ENCODE results near the gene DGAT2. TPM values are rescaled to one million over a fixed set of nuclear protein-coding genes. Genes with fewer than 3 reads are reported as not detected.

Gene DGAT2, protein sequence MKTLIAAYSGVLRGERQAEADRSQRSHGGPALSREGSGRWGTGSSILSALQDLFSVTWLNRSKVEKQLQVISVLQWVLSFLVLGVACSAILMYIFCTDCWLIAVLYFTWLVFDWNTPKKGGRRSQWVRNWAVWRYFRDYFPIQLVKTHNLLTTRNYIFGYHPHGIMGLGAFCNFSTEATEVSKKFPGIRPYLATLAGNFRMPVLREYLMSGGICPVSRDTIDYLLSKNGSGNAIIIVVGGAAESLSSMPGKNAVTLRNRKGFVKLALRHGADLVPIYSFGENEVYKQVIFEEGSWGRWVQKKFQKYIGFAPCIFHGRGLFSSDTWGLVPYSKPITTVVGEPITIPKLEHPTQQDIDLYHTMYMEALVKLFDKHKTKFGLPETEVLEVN
- polyA plus RNA-seq: 2.7 and 4.3 TPM in 2 replicates
- 3.7 and 4.7 TPM in 2 replicates for polyA minus RNA-seq

DNA sequence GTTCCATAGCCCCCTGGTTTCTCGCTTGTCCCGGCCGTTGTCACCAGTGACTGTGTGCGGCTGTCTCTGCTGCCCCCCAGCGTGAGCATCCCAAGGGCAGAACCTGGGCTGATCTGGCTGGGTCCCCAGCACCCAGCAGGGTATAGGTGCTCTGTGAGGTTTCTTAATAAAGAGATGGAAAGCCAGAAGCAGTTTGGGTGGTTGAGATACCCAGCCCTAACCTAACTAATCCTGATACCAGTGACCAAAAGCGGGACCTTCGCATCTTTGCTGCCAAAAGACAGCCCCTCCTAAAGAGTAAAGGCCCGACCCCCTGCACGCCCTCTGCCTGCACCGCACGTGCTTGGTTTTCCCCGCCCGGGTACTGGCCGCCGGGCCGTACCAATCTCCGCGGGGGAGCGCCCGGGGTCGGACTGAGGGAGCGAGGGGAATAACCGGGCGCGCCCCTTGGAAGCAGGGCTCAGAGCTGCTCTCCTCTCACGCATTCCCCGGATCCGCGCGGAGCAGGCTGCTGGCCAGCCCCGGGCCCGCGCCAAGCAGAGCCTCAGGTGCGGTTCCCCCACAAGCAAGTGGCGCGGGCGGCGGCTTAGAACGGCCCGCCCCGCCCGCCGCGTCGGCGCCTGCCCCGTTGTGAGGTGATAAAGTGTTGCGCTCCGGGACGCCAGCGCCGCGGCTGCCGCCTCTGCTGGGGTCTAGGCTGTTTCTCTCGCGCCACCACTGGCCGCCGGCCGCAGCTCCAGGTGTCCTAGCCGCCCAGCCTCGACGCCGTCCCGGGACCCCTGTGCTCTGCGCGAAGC is at the start of gene DGAT2:
Gene DGAT2, plus strand, starts transcription at position 667 of the 797 bp plus-strand sequence. CDS start 214 bp downstream, outside the sequence.
- Histone ChIP-seq H4K20me1 (ENCODE audit: insufficient read depth) (no peaks in the 10 kb centered on the region), H3K9me3 (ENCODE audit: low read length) (no peaks in the 10 kb centered on the region), H3F3A (ENCODE audit: insufficient read depth, low read length, poor library complexity, severe bottlenecking) (no peaks in the 10 kb centered on the region), H3K4me2 (ENCODE audit: low read length) (peak within 1 kb of the TSS; percentile 63), H3K27me3 (ENCODE audit: insufficient read depth, low read depth, low read length) (peaks cover 37% of the 10 kb centered on the region), H3K4me3 (ENCODE audit: low read length) (peak within 1 kb of the TSS; percentile 83), H3K9ac (ENCODE audit: low read length) (peak within 1 kb of the TSS; percentile 76), H2AFZ (ENCODE audit: low read depth, low read length) (peak within 1 kb of the TSS; percentile 73), H3K27ac (ENCODE audit: low read length) (no peak within 1 kb of the TSS), H3K9me2 (ENCODE audit: insufficient read depth, low read length) (no peaks in the 10 kb centered on the region), H3K79me2 (replicated peaks; ENCODE audit: insufficient read depth, low read length) (no peaks in the 10 kb centered on the region), H3K36me3 (ENCODE audit: insufficient read depth, low read length) (no peaks in the 10 kb centered on the region)
- no peak for TF ChIP-seq TAF1 (IDR thresholded peaks at IDR 0.05; ENCODE audit: low read depth)
- no peak for TF ChIP-seq EZH2 (IDR thresholded peaks at IDR 0.05; ENCODE audit: borderline replicate concordance, insufficient read depth, low read length, poor library complexity, severe bottlenecking)
- peak; percentile 30 for TF ChIP-seq POLR2AphosphoS5 (IDR thresholded peaks at IDR 0.05)
- TF ChIP-seq RAD21 (conservative IDR thresholded peaks at IDR 0.05): peak; percentile 45
- peak; percentile 39 for TF ChIP-seq SMC3 (conservative IDR thresholded peaks at IDR 0.05; ENCODE audit: poor library complexity)
- TF ChIP-seq, protein P1, sequence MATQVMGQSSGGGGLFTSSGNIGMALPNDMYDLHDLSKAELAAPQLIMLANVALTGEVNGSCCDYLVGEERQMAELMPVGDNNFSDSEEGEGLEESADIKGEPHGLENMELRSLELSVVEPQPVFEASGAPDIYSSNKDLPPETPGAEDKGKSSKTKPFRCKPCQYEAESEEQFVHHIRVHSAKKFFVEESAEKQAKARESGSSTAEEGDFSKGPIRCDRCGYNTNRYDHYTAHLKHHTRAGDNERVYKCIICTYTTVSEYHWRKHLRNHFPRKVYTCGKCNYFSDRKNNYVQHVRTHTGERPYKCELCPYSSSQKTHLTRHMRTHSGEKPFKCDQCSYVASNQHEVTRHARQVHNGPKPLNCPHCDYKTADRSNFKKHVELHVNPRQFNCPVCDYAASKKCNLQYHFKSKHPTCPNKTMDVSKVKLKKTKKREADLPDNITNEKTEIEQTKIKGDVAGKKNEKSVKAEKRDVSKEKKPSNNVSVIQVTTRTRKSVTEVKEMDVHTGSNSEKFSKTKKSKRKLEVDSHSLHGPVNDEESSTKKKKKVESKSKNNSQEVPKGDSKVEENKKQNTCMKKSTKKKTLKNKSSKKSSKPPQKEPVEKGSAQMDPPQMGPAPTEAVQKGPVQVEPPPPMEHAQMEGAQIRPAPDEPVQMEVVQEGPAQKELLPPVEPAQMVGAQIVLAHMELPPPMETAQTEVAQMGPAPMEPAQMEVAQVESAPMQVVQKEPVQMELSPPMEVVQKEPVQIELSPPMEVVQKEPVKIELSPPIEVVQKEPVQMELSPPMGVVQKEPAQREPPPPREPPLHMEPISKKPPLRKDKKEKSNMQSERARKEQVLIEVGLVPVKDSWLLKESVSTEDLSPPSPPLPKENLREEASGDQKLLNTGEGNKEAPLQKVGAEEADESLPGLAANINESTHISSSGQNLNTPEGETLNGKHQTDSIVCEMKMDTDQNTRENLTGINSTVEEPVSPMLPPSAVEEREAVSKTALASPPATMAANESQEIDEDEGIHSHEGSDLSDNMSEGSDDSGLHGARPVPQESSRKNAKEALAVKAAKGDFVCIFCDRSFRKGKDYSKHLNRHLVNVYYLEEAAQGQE (IDR thresholded peaks at IDR 0.05; ENCODE audit: borderline replicate concordance): no peak
- TF ChIP-seq, protein P2, sequence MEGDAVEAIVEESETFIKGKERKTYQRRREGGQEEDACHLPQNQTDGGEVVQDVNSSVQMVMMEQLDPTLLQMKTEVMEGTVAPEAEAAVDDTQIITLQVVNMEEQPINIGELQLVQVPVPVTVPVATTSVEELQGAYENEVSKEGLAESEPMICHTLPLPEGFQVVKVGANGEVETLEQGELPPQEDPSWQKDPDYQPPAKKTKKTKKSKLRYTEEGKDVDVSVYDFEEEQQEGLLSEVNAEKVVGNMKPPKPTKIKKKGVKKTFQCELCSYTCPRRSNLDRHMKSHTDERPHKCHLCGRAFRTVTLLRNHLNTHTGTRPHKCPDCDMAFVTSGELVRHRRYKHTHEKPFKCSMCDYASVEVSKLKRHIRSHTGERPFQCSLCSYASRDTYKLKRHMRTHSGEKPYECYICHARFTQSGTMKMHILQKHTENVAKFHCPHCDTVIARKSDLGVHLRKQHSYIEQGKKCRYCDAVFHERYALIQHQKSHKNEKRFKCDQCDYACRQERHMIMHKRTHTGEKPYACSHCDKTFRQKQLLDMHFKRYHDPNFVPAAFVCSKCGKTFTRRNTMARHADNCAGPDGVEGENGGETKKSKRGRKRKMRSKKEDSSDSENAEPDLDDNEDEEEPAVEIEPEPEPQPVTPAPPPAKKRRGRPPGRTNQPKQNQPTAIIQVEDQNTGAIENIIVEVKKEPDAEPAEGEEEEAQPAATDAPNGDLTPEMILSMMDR (IDR thresholded peaks at IDR 0.05; ENCODE audit: poor library complexity, severe bottlenecking): peak; percentile 32
- peak; percentile 71 for TF ChIP-seq MXI1 (conservative IDR thresholded peaks at IDR 0.05; ENCODE audit: poor library complexity, severe bottlenecking)
- TF ChIP-seq EP300 (conservative IDR thresholded peaks at IDR 0.05; ENCODE audit: poor library complexity, severe bottlenecking): peak; percentile 36

All from neural cell (in vitro differentiated cells).